Prostate gland (tissue), 2 donors: ENCODE measurements around the gene GPR18.

Source experiments
- CTCF ChIP-seq, 4 experiments: fragments of 200-600 bp in 2 of 4; fragments of 450-650 bp in 2 of 4; sonication (generic) in 2 of 4; IDR thresholded peaks; 1 replicate in 3 of 4; 2 replicates in 1 of 4; pipeline ENCODE4 v1.5.1; 2016 to 2019; ENCODE audit warnings: antibody characterized with exemption in 4 of 4, mild to moderate bottlenecking in 2 of 4, moderate library complexity in 2 of 4
- POLR2A ChIP-seq: fragments of 450-650 bp; IDR thresholded peaks from one replicate; pipeline ENCODE4 v1.6.1; 2016; ENCODE audit warnings: antibody characterized with exemption, mild to moderate bottlenecking
- POLR2AphosphoS5 ChIP-seq: sonication (generic); formaldehyde crosslinking; IDR thresholded peaks from one replicate; pipeline ENCODE4 v1.6.1; 2017; ENCODE audit warnings: antibody characterized with exemption

- TF ChIP-seq CTCF (IDR thresholded peaks at IDR 0.05) (no peak), POLR2AphosphoS5 (no peak), POLR2A (no peak)
These were observed 22.0 kb upstream of the GPR18 start for GRCh38 chr13:99280166-99280565.
